ENCODE data around the gene MSX2. TPM values are rescaled to one million over a fixed set of nuclear protein-coding genes. Genes with fewer than 3 reads are reported as not detected.

The MSX2 gene
- total RNA-seq, 1 experiment from 2014 or later = 8.5 TPM

GRCh38 chr5:174750711-174751110, 26.3 kb downstream of the MSX2 start:
- no peaks in the 10 kb centered on the region for H3K4me1 ChIP-seq (ENCODE audit: control insufficient read depth, insufficient read depth, low read length)
- ATAC-seq = no peak
- H3K27me3 ChIP-seq (ENCODE audit: control insufficient read depth, insufficient read depth, low read length) = peaks cover 33% of the 10 kb centered on the region
- peak overlapping the region; percentile 43 to 57 for H3K4me3 ChIP-seq (ENCODE audit: low read depth in 2 of 2, low read length in 2 of 2)
- no peaks in the 10 kb centered on the region for H3K36me3 ChIP-seq (ENCODE audit: control insufficient read depth, insufficient read depth, low read length)
- no peak for TF ChIP-seq SIN3A (IDR thresholded peaks at IDR 0.05; ENCODE audit: borderline replicate concordance, insufficient read depth, low read depth, low read length)
- no peak for TF ChIP-seq POLR2AphosphoS5 (IDR thresholded peaks at IDR 0.05; ENCODE audit: low read depth, low read length)
- no peak for TF ChIP-seq CTCF (IDR thresholded peaks at IDR 0.05)
- no peak for TF ChIP-seq TCF7L2 (IDR thresholded peaks at IDR 0.05; ENCODE audit: low read depth, low read length)
- TF ChIP-seq REST (IDR thresholded peaks at IDR 0.05; ENCODE audit: insufficient read depth in 1 of 2, low read depth in 2 of 2, low read length in 1 of 2) = no peak
- CTCF ChIA-PET = interaction anchor here (0.6 kb wide), 3 partner anchors 26 to 1082 kb away, joined by 3 to 16 read pairs (median 3); partner anchors contain the start of gene MSX2
- POLR2A ChIA-PET = interaction anchor here (0.5 to 0.6 kb wide), 3 partner anchors 9 to 806 kb away, joined by 5 to 8 read pairs (median 6); no protein-coding TSS in a partner anchor
- no peak for DNase-seq (ENCODE audit: low read depth, low spot score)
- H3K27ac ChIP-seq (ENCODE audit: low read length) = no peak overlapping the region
- intact Hi-C loops (cut with micrococcal nuclease; ENCODE audit: unreplicated experiment) (no loop called here), in situ Hi-C loops (cut with HindIII; ENCODE audit: low pct_unique_long_range_greater_than_20kb, low sequenced_read_pairs) (no loop called here)
- no TSS peak for BruUV-seq (replicated peaks)
- H3K9me3 ChIP-seq (ENCODE audit: control insufficient read depth, insufficient read depth, low read depth, low read length) = no peaks in the 10 kb centered on the region

- Histone ChIP-seq H3K4me3 (ENCODE audit: low read depth in 2 of 2, low read length in 2 of 2) (peak overlapping the region; percentile 43 to 57), H3K4me1 (ENCODE audit: control insufficient read depth, insufficient read depth, low read length) (no peaks in the 10 kb centered on the region), H3K9me3 (ENCODE audit: control insufficient read depth, insufficient read depth, low read depth, low read length) (no peaks in the 10 kb centered on the region), H3K36me3 (ENCODE audit: control insufficient read depth, insufficient read depth, low read length) (no peaks in the 10 kb centered on the region), H3K27ac (ENCODE audit: low read length) (no peak overlapping the region), H3K27me3 (ENCODE audit: control insufficient read depth, insufficient read depth, low read length) (peaks cover 33% of the 10 kb centered on the region)
- BruUV-seq (replicated peaks) = no TSS peak
- ATAC-seq (peak; percentile 67), DNase-seq (ENCODE audit: low read depth, low spot score) (no peak)
- intact Hi-C loops (cut with micrococcal nuclease; ENCODE audit: unreplicated experiment) = no loop called here
- TF ChIP-seq POLR2AphosphoS5 (IDR thresholded peaks at IDR 0.05; ENCODE audit: low read depth, low read length) = no peak
- TF ChIP-seq TCF7L2 (IDR thresholded peaks at IDR 0.05; ENCODE audit: low read depth, low read length) = peak; percentile 31; the same call in 1 of the 2 replicates
- ChIA-PET CTCF (interaction anchor here (0.6 to 0.7 kb wide), 4 partner anchors 27 to 1083 kb away, joined by 3 to 16 read pairs (median 3); partner anchors contain the start of gene MSX2), POLR2A (interaction anchor here (0.5 to 0.6 kb wide), 4 partner anchors 8 to 859 kb away, joined by 3 to 8 read pairs (median 6); no protein-coding TSS in a partner anchor)
- in situ Hi-C loops (cut with HindIII; ENCODE audit: low pct_unique_long_range_greater_than_20kb, low sequenced_read_pairs) = no loop called here
Observed at GRCh38 chr5:174751154-174752000, 27.0 kb downstream of the MSX2 start.
